C4-2B (cell line): ENCODE results near the gene KRTAP5-2.

ENCODE experiments used
- H3K27ac ChIP-seq: fragments of 450-650 bp; 2 replicates; pipeline ENCODE4 v1.5.1; 2017
- CTCF ChIP-seq: fragments of 450-650 bp; conservative IDR thresholded peaks from 2 replicates; pipeline ENCODE4 v1.5.1; 2017; ENCODE audit warnings: mild to moderate bottlenecking
- ZFX ChIP-seq: fragments of 450-650 bp; IDR thresholded peaks from 2 replicates; pipeline ENCODE4 v1.6.1; 2017

KRTAP5-2 gene

GRCh38 chr11:1565173-1565903, 32.8 kb downstream of the KRTAP5-2 start:
- TF ChIP-seq ZFX, result no peak
- TF ChIP-seq CTCF, result no peak
- no peak overlapping the region for H3K27ac ChIP-seq

- TF ChIP-seq CTCF, result no peak
- no peak for TF ChIP-seq ZFX
- H3K27ac ChIP-seq, result no peak overlapping the region
Observed at GRCh38 chr11:1564535-1565172, 33.4 kb downstream of the KRTAP5-2 start.

GRCh38 chr11:1563697-1564534, 34.2 kb downstream of the KRTAP5-2 start:
- TF ChIP-seq CTCF, result no peak
- no peak for TF ChIP-seq ZFX
- H3K27ac ChIP-seq, result no peak overlapping the region

GRCh38 chr11:1563149-1563638, 34.9 kb downstream of the KRTAP5-2 start:
- no peak overlapping the region for H3K27ac ChIP-seq
- no peak for TF ChIP-seq CTCF
- TF ChIP-seq ZFX, result no peak

- no peak for TF ChIP-seq ZFX
- TF ChIP-seq CTCF, result no peak
- H3K27ac ChIP-seq, result no peak overlapping the region
Observed at GRCh38 chr11:1562469-1563148, 35.5 kb downstream of the KRTAP5-2 start.

- TF ChIP-seq ZFX (no peak), CTCF (no peak)
- H3K27ac ChIP-seq, result no peak overlapping the region
Observed at GRCh38 chr11:1561955-1562354, 36.1 kb downstream of the KRTAP5-2 start.
